ENCODE measurements around the gene WWC2.
A peak's percentile ranks its signal among the peaks of the same experiment; 100 is the strongest.

WWC2 gene

GRCh38 chr4:183256756-183257385, 157.8 kb downstream of the WWC2 start:
- no peak for DNase-seq (ENCODE audit: low read depth)

GRCh38 chr4:183257808-183258207, 158.8 kb downstream of the WWC2 start:
- no peak for DNase-seq (ENCODE audit: low read depth)

- no peak for DNase-seq (ENCODE audit: low read depth)
These were observed 161.6 kb downstream of the WWC2 start for GRCh38 chr4:183260491-183261151.

GRCh38 chr4:183261953-183262775, 163.1 kb downstream of the WWC2 start:
- peak; percentile 18 for DNase-seq (ENCODE audit: low read depth)

GRCh38 chr4:183262776-183263100, 163.7 kb downstream of the WWC2 start:
- DNase-seq (ENCODE audit: low read depth) = no peak

GRCh38 chr4:183263787-183264386, 164.8 kb downstream of the WWC2 start:
- DNase-seq (ENCODE audit: low read depth) = no peak

GRCh38 chr4:183264614-183265013, 165.6 kb downstream of the WWC2 start:
- DNase-seq (ENCODE audit: low read depth) = no peak

- no peak for DNase-seq (ENCODE audit: low read depth)
These were observed 167.3 kb downstream of the WWC2 start for GRCh38 chr4:183266371-183266770.

GRCh38 chr4:183268556-183268955, 169.5 kb downstream of the WWC2 start:
- DNase-seq (ENCODE audit: low read depth) = no peak

- no peak for DNase-seq (ENCODE audit: low read depth)
These were observed 173.3 kb downstream of the WWC2 start for GRCh38 chr4:183272384-183272783.

- DNase-seq (ENCODE audit: low read depth) = no peak
These were observed 177.0 kb downstream of the WWC2 start for GRCh38 chr4:183276106-183276505.

- no peak for DNase-seq (ENCODE audit: low read depth)
These were observed 185.3 kb downstream of the WWC2 start for GRCh38 chr4:183284258-183284785.

- DNase-seq (ENCODE audit: low read depth) = no peak
These were observed 185.9 kb downstream of the WWC2 start for GRCh38 chr4:183284965-183285364.

GRCh38 chr4:183285886-183286285, 186.8 kb downstream of the WWC2 start:
- no peak for DNase-seq (ENCODE audit: low read depth)

GRCh38 chr4:183286590-183287308, 187.7 kb downstream of the WWC2 start:
- DNase-seq (ENCODE audit: low read depth) = no peak

- DNase-seq (ENCODE audit: low read depth) = no peak
These were observed 188.2 kb downstream of the WWC2 start for GRCh38 chr4:183287309-183287659.

GRCh38 chr4:183287677-183288076, 188.6 kb downstream of the WWC2 start:
- DNase-seq (ENCODE audit: low read depth) = no peak

- DNase-seq (ENCODE audit: low read depth) = no peak
These were observed 189.9 kb downstream of the WWC2 start for GRCh38 chr4:183288955-183289354.

GRCh38 chr4:183289688-183290087, 190.6 kb downstream of the WWC2 start:
- no peak for DNase-seq (ENCODE audit: low read depth)

- no peak for DNase-seq (ENCODE audit: low read depth)
These were observed 192.0 kb downstream of the WWC2 start for GRCh38 chr4:183291070-183291469.

GRCh38 chr4:183295711-183296110, 196.7 kb downstream of the WWC2 start:
- no peak for DNase-seq (ENCODE audit: low read depth)

- DNase-seq (ENCODE audit: low read depth) = no peak
These were observed 198.6 kb downstream of the WWC2 start for GRCh38 chr4:183297675-183298074.
